NCI-H345 treated with DMSO at 0.1 percent for 48 hours (cell line): Measurements from ENCODE around the gene SHISA5.

Experiments used
- DNase-seq: peaks from one replicate; lab custom pipeline; 2025; ENCODE audit not compliant: unreplicated experiment; lab: John Stamatoyannopoulos, UW

The SHISA5 gene

DNA sequence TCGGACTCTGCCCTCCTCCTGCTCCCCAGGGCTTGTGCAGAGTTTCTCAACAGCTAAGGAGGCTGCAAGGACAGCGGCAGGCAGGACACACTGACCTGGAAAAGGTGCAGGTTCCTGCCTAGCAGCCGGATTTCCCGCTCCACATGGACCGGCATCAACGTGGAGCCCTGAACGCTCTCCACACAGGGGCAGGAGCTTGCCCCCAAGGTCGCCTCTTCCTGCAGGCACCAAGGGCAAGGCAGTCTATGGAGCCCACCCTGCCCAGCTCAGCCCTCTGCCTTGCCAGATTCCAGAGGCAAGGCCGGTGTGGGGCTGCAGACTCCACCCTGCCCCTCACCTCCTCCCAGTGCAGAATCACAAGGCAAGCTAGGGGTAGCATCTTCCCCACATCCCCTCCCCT lies 84.8 kb downstream of the SHISA5 start:
- no peak for DNase-seq

- no peak for DNase-seq
Observed at GRCh38 chr3:48418651-48419050, 85.3 kb downstream of the SHISA5 start.

- DNase-seq, result no peak
Observed at GRCh38 chr3:48418140-48418539, 85.8 kb downstream of the SHISA5 start.
